T-cell (primary cell): ENCODE data around the gene CREB3. TPM values are rescaled to one million over a fixed set of nuclear protein-coding genes. Genes with fewer than 3 reads are reported as not detected.
A peak's percentile ranks its signal among the peaks of the same experiment; 100 is the strongest.

Experiments used
- ATAC-seq, 4 experiments: fragments of 200-7000 bp in 3 of 4; fragments of 150-1000 bp in 1 of 4; cut with Tn5 transposase; replicated peaks in 1 of 4; 1 replicate in 3 of 4; 2 replicates in 1 of 4; pipeline ENCODE4 v1.10.0; 2021; ENCODE audit warnings: moderate library complexity in 3 of 4, mild to moderate bottlenecking in 2 of 4, moderate number of reproducible peaks in 1 of 4
- CTCF ChIA-PET, 2 donors: fragments of 300-600 bp; sonication (Branson Sonifier 250); formaldehyde crosslinking; loops; one replicate each; lab custom pipeline; 2022; ENCODE audit warnings: antibody characterized with exemption in 2 of 2; lab: Charles Lee
- POLR2A ChIA-PET, 2 donors: fragments of 300-600 bp; sonication (Branson Sonifier 250); formaldehyde crosslinking; loops; one replicate each; lab custom pipeline; 2022; ENCODE audit warnings: antibody characterized with exemption in 2 of 2; lab: Charles Lee
- DNase-seq, 35 experiments: peaks; one replicate each; pipeline versions ENCODE4 v3.0.0 to v3.0.0-alpha.2; 2013 to 2023
- H3K27ac ChIP-seq: one replicate; pipeline ENCODE4 v1.5.1; 2013; ENCODE audit warnings: low read length
- H3K27me3 ChIP-seq, 2 experiments: replicated peaks in 1 of 2; 1 replicate in 1 of 2; 2 replicates in 1 of 2; pipeline versions ENCODE4 v1.6.1 to v1.7.0; 2013; ENCODE audit warnings: low read length in 1 of 2, mixed read lengths in 1 of 2; ENCODE audit not compliant: control insufficient read depth in 2 of 2, insufficient read depth in 2 of 2; ENCODE audit errors: extremely low read depth in 1 of 2
- H3K36me3 ChIP-seq, 2 donors: 1 replicate in 1 of 2; 2 replicates in 1 of 2; pipeline versions ENCODE4 v1.6.1 to v1.7.0; 2013; ENCODE audit warnings: low read length in 1 of 2; ENCODE audit not compliant: control insufficient read depth in 2 of 2, insufficient read depth in 1 of 2; ENCODE audit errors: extremely low read depth in 1 of 2
- H3K4me1 ChIP-seq, 2 experiments: 1 replicate in 1 of 2; 2 replicates in 1 of 2; pipeline versions ENCODE4 v1.6.1 to v1.7.0; 2013; ENCODE audit warnings: low read length in 2 of 2, mixed read lengths in 1 of 2; ENCODE audit not compliant: insufficient read depth in 2 of 2, control insufficient read depth in 1 of 2; ENCODE audit errors: extremely low read depth in 1 of 2
- H3K4me3 ChIP-seq, 2 donors: 1 replicate in 1 of 2; 2 replicates in 1 of 2; pipeline versions ENCODE4 v1.5.1 to v1.7.0; 2013; ENCODE audit warnings: mild to moderate bottlenecking in 2 of 2, low read length in 1 of 2, moderate library complexity in 1 of 2; ENCODE audit not compliant: control insufficient read depth in 1 of 2; ENCODE audit errors: extremely low read depth in 1 of 2
- H3K9me3 ChIP-seq: 2 replicates; pipeline ENCODE4 v1.7.0; 2013
- H3K27ac Mint-ChIP-seq, 2 donors: one replicate each; pipeline ENCODE4 v1.8.0; 2020 to 2021; ENCODE audit warnings: mild to moderate bottlenecking in 2 of 2, mixed read lengths in 2 of 2
- H3K27me3 Mint-ChIP-seq, 2 donors: one replicate each; pipeline ENCODE4 v1.8.0; 2021 to 2022; ENCODE audit warnings: mixed read lengths in 2 of 2
- H3K36me3 Mint-ChIP-seq: one replicate; pipeline ENCODE4 v1.8.0; 2021; ENCODE audit warnings: mixed read lengths
- H3K4me1 Mint-ChIP-seq, 3 donors: one replicate each; pipeline ENCODE4 v1.8.0; 2020 to 2022; ENCODE audit warnings: mixed read lengths in 3 of 3, mild to moderate bottlenecking in 1 of 3
- H3K4me3 Mint-ChIP-seq, 3 donors: one replicate each; pipeline ENCODE4 v1.8.0; 2020 to 2022; ENCODE audit warnings: mild to moderate bottlenecking in 3 of 3, mixed read lengths in 3 of 3, moderate library complexity in 3 of 3
- H3K9me3 Mint-ChIP-seq, 3 donors: one replicate each; pipeline ENCODE4 v1.8.0; 2020 to 2022; ENCODE audit warnings: mixed read lengths in 3 of 3
- WGBS: methylation state at CpG from one replicate; pipeline ENCODE4 v1.1.5; 2013; ENCODE audit warnings: missing lambda C conversion rate; ENCODE audit not compliant: insufficient coverage; 5-methylcytosine and 5-hydroxymethylcytosine counted together
- total RNA-seq, 35 experiments: library from RNA in 6 of 35; stranded (reverse) in 6 of 35; fragments of 120-200 nt in 1 of 35; gene quantifications; one replicate each; pipeline versions ENCODE4 v1.2.1 to v1.2.4 and lab custom pipeline; 2013 to 2026

The CREB3 gene
- total RNA-seq, 5 donors from 2014 or later (not counting 1 experiment from before 2014, with no cell fraction given): 15.9 to 22.6 (median 19.3) TPM

DNA sequence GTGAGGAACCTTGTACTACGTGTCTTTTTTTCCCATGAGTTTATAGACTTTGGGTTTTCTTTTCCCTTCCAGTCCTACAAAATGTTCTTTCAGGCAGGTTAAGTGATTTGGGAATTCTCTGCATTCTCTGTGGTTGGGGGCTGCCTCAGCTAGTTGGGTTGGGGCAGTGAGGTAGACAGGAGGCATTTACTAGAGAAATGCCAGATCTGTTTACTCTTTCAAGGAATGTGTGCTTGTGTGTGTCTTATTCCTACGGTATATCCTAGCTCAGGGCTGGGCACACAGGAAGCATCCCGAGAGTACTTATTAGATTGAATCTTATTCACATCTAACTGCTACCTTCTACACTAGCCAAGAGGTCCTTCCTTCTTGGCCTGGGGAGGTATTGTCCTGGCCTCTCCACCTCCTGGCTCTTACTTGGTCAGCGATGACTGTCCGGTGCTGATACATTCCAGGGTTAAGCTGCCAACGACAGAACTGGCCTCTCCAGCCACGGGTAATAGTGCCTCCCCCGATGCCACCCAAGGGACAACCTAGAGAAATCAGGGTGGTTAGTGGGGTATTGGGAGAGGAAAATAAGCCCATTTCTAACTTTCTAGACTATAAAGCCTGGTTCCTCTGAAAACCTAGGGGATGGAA, 11.5 kb downstream of the CREB3 start:
- H3K9me3 ChIP-seq: no peaks in the 10 kb centered on the region
- CTCF ChIA-PET: interaction anchor here (0.6 to 1.6 kb wide), 4 partner anchors 13 to 80 kb away, joined by 3 to 4 read pairs (median 3); no protein-coding TSS in a partner anchor
- no peaks in the 10 kb centered on the region for H3K27me3 Mint-ChIP-seq
- H3K4me1 ChIP-seq: peaks cover 16 to 38% of the 10 kb centered on the region in 2 experiments
- H3K4me3 ChIP-seq: no peak overlapping the region
- H3K36me3 Mint-ChIP-seq: peaks cover 46% of the 10 kb centered on the region
- no peak overlapping the region for H3K27ac Mint-ChIP-seq
- no peaks in the 10 kb centered on the region for H3K27me3 ChIP-seq
- peaks cover 7 to 47% of the 10 kb centered on the region in 2 donors for H3K36me3 ChIP-seq
- H3K4me1 Mint-ChIP-seq: peaks cover 52 to 55% (median 54%) of the 10 kb centered on the region in 3 donors
- no peaks in the 10 kb centered on the region for H3K9me3 Mint-ChIP-seq
- no peak for DNase-seq
- no CpG with 5 or more reads among the region's 8 CpGs for WGBS
- H3K27ac ChIP-seq: no peak overlapping the region
- POLR2A ChIA-PET: no interaction called here
- H3K4me3 Mint-ChIP-seq: no peak overlapping the region
- no peak for ATAC-seq

DNA sequence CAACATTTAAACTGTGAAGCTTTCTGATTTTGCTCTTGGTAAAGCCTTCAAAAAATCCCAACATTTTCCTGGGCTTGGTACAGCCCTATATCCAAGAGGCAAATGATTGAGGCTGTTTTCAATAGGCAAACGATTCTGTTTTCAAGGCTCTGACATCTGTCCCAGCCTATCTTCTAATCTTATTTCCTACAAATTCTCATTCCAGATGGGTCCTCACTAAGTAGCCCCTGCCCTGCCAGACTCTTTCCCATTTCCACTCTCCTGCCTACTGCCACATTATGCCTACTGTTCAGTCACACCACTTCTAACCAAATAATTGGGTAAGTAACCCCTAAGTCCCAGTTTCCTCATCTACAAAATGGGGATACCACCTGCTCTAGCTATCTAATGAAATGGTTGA, 13.1 kb downstream of the CREB3 start:
- no peaks in the 10 kb centered on the region for H3K27me3 Mint-ChIP-seq
- DNase-seq: no peak
- H3K9me3 Mint-ChIP-seq: no peaks in the 10 kb centered on the region
- peak overlapping the region; percentile 45 to 47 for H3K27ac Mint-ChIP-seq
- CTCF ChIA-PET: interaction anchor here in 1 of 2 donors (0.7 to 1.7 kb wide), 4 partner anchors 15 to 100 kb away, joined by 4 to 5 read pairs (median 4); no protein-coding TSS in a partner anchor
- H3K27me3 ChIP-seq: no peaks in the 10 kb centered on the region
- ATAC-seq: no peak
- POLR2A ChIA-PET: interaction anchor here in 1 of 2 donors (0.6 kb wide), 1 partner anchor 207 kb away, joined by 5 read pairs; no protein-coding TSS in a partner anchor
- 63% methylated on average over 1 of the region's 1 CpG for WGBS
- no peaks in the 10 kb centered on the region for H3K9me3 ChIP-seq
- no peak overlapping the region for H3K27ac ChIP-seq
- H3K36me3 Mint-ChIP-seq: peaks cover 32% of the 10 kb centered on the region
- H3K4me3 Mint-ChIP-seq: peak overlapping the region in 1 of 3 donors; percentile 49
- H3K4me1 ChIP-seq: peaks cover 19 to 50% of the 10 kb centered on the region in 2 experiments
- H3K4me3 ChIP-seq: no peak overlapping the region
- peaks cover 62 to 65% (median 63%) of the 10 kb centered on the region in 3 donors for H3K4me1 Mint-ChIP-seq
- peaks cover 2 to 33% of the 10 kb centered on the region in 2 donors for H3K36me3 ChIP-seq

DNA sequence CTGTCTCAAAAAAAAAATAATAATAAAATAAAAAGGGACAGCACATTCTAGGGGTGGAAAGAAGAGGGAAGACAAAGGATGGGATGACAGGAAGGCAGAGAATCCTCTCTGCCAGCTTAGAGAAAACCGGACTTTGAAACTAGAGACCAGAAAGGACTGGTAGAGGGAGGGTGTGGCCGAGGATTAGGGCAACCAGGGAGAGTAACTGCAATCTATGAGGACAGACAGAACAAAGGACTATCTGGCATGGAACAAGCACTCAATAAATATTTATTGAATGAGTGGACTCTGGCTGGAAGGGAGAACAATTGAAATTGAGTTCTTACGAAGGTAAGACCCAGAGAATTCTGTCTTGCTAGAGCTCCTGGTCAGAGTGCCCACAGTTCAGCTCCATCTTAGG, 14.1 kb downstream of the CREB3 start:
- H3K27ac ChIP-seq: no peak overlapping the region
- CTCF ChIA-PET: interaction anchor here (1.7 to 4.2 kb wide), 3 partner anchors 9 to 18 kb away, joined by 4 to 49 read pairs (median 13); no protein-coding TSS in a partner anchor

DNA sequence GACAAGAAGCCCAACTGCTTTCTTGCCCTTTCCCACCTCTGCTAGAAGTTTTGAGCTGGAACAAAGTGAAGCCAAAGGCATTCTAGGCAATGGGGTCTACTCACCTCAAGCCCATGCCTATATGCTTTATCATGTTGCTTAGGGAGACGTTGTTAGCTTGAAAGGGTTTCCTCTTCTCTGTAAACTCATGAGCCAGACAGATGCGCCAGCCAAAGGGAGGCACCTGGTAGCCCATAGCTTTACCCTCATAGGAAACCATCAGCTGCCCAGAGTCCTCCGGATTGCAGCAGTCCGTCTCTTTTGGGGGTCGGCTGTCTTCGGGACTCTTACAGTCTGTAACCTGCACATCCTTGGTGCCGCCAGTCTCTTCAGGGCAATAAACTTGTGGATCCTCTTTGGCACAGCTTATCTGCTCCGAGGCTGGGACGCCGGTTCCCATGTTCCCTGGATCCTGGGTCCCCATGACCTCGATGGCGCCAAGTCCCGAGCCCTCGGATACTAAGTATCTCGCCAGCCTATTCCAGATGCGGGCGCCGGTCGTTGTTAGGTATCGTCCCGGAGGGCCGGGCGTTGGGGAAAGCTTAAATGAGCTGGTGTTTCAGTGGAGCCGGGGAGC, 15.9 kb downstream of the CREB3 start:
- Histone ChIP-seq H3K36me3 (peaks cover 5 to 43% of the 10 kb centered on the region in 2 donors), H3K9me3 (no peaks in the 10 kb centered on the region), H3K27me3 (no peaks in the 10 kb centered on the region), H3K27ac (peak overlapping the region; percentile 43), H3K4me1 (peaks cover 16 to 43% of the 10 kb centered on the region in 2 experiments), H3K4me3 (peak overlapping the region; percentile 77 to 93)
- Mint-ChIP-seq H3K4me3 (peak overlapping the region; percentile 88 to 91 (median 88)), H3K9me3 (no peaks in the 10 kb centered on the region), H3K27me3 (no peaks in the 10 kb centered on the region), H3K27ac (peak overlapping the region; percentile 50 to 84), H3K36me3 (peaks cover 29% of the 10 kb centered on the region), H3K4me1 (peaks cover 48 to 59% (median 51%) of the 10 kb centered on the region in 3 donors)
- WGBS: under 1% methylated on average over 23 of the region's 24 CpGs
- ATAC-seq: peak in 3 of 4 experiments; percentile 13 to 32 (median 14)
- CTCF ChIA-PET: interaction anchor here (0.5 to 4.2 kb wide), 16 partner anchors 8 to 713 kb away, joined by 3 to 49 read pairs (median 6); partner anchors contain the start of genes CREB3 (in 1 of the 2) and TLN1 (in 1 of the 2)
- DNase-seq: peak in 4 of 35 experiments; percentile 8 to 37 (median 17)
- POLR2A ChIA-PET: interaction anchor here (0.7 to 1.0 kb wide), 2 partner anchors 13 to 27 kb away, joined by 3 read pairs; no protein-coding TSS in a partner anchor

More for the DNA sequence above, 14.1 kb downstream of the CREB3 start:
- Histone ChIP-seq H3K27me3 (no peaks in the 10 kb centered on the region), H3K4me3 (no peak overlapping the region), H3K4me1 (peaks cover 19 to 50% of the 10 kb centered on the region in 2 experiments), H3K36me3 (peaks cover 0 to 38% of the 10 kb centered on the region in 2 donors), H3K9me3 (no peaks in the 10 kb centered on the region)
- Mint-ChIP-seq H3K27ac (peak overlapping the region in 1 of 2 donors; percentile 44), H3K27me3 (no peaks in the 10 kb centered on the region), H3K36me3 (peaks cover 34% of the 10 kb centered on the region), H3K4me3 (peak overlapping the region in 2 of 3 donors; percentile 26 to 91), H3K4me1 (peaks cover 59 to 68% (median 65%) of the 10 kb centered on the region in 3 donors), H3K9me3 (no peaks in the 10 kb centered on the region)
- WGBS: 100% methylated on average over 2 of the region's 3 CpGs
- POLR2A ChIA-PET: no interaction called here
- DNase-seq (no peak), ATAC-seq (no peak)

DNA sequence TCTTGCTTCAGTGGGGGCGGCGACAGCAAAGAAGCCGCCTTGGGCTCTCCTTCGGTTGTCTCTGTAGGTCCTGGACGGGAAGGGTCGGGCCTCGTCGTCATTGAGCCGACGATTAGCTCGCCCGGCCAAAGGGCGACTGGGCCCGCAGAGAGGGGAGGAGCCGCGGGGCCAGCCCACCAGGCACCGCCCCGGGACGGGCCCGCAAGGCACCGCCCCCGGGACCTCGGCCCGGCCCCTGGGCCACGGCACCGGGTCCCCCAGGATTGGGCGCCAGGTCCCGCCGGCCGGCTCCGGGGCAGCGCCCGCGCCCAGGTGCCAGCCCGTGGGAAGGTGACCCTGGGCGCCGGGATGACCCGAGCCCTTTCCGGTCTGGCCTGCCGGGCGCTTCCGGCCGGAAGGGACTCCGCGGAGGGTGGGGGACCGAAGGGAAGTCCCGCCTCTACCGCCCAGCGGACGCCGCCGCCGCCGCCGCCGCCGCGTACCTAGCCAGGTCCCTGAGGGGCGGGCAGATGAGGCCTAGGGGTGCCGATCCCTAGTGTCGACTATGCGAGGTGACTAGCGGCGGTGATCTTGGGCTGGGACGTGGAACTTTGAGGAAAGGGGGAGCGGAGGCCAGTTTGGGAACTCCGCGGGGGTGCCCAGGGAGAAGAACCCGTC, 16.5 kb downstream of the CREB3 start, which contains the start of the genes GBA2 and RGP1:
Gene GBA2 (minus strand): TSS at position 371 of the 657 bp plus-strand sequence. CDS start 524 bp downstream, outside the sequence.
Gene RGP1 (plus strand): TSS at position 430 of the 657 bp plus-strand sequence. CDS start 469 bp downstream, outside the sequence.
- Mint-ChIP-seq H3K27ac (peak within 1 kb of the TSS; percentile 95 to 96), H3K4me1 (peaks cover 48 to 56% (median 51%) of the 10 kb centered on the region in 3 donors), H3K9me3 (no peaks in the 10 kb centered on the region), H3K36me3 (peaks cover 29% of the 10 kb centered on the region), H3K4me3 (peak within 1 kb of the TSS; percentile 91 to 94 (median 92)), H3K27me3 (no peaks in the 10 kb centered on the region)
- no peaks in the 10 kb centered on the region for H3K27me3 ChIP-seq
- H3K27ac ChIP-seq: peak within 1 kb of the TSS; percentile 76
- peaks cover 16 to 43% of the 10 kb centered on the region in 2 experiments for H3K4me1 ChIP-seq
- ChIA-PET POLR2A (interaction anchor here (0.7 to 1.0 kb wide), 2 partner anchors 13 to 28 kb away, joined by 3 read pairs; no protein-coding TSS in a partner anchor), CTCF (interaction anchor here (0.5 to 4.2 kb wide), 25 partner anchors 8 to 1293 kb away, joined by 3 to 49 read pairs (median 5); partner anchors contain the start of genes CCDC107 (in 1 of the 2), CREB3 (in 1 of the 2), RMRP (in 1 of the 2) and TLN1 (in 1 of the 2))
- peak within 1 kb of the TSS; percentile 77 to 93 for H3K4me3 ChIP-seq
- DNase-seq (peak in 28 of 35 experiments; percentile 11 to 74 (median 46)), ATAC-seq (peak; percentile 73 to 86 (median 82))
- WGBS: under 1% methylated on average over 69 of the region's 69 CpGs
- peaks cover 5 to 43% of the 10 kb centered on the region in 2 donors for H3K36me3 ChIP-seq
- no peaks in the 10 kb centered on the region for H3K9me3 ChIP-seq
